ENCODE measurements around the gene TESK2. TPM values are rescaled to one million over a fixed set of nuclear protein-coding genes. Genes with fewer than 3 reads are reported as not detected.

The TESK2 gene, protein sequence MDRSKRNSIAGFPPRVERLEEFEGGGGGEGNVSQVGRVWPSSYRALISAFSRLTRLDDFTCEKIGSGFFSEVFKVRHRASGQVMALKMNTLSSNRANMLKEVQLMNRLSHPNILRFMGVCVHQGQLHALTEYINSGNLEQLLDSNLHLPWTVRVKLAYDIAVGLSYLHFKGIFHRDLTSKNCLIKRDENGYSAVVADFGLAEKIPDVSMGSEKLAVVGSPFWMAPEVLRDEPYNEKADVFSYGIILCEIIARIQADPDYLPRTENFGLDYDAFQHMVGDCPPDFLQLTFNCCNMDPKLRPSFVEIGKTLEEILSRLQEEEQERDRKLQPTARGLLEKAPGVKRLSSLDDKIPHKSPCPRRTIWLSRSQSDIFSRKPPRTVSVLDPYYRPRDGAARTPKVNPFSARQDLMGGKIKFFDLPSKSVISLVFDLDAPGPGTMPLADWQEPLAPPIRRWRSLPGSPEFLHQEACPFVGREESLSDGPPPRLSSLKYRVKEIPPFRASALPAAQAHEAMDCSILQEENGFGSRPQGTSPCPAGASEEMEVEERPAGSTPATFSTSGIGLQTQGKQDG
- 13.5 TPM for total RNA-seq

DNA sequence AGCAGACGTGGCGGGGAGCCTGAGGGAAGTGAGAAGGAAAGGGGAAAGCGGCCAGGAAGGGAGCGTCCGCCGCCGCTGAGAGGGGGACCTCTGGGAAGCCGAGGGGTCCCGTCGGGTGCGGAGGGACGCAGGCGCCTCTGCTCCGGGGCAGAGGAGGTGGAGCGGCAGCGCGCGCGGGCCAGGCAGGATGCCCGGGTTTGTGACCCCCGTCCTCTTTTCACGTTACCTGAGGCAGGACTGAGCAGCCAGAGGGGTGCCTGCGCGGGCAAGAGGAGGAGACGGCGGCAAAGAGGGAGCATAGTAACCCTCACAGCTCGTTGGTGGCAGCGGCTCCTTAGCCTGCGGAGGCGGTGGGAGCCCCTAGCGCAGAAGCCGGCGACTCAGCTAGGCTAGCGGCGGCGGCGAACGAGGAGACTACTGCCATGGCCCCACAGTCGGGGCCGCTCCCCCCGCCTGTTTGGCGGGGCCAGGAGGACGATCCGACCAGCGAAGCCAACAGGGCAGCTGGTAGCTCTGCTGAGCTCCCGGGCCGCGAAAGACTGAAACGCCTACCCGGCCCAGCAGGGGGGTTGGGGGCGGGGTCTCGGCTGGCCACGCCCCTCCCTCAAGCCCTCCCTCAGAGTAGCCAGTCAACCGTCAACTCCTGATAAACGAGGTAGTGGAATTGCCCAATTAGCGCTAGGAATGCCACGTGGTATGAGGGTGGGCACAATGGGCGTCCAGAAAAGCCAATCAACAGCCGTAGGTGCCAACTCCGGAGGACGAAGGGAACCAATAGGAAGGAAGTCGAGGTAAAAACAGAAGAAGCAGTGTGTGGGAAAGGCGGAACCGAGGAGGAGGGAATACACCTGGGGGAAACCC, at the start of gene TESK2:
Gene TESK2 (minus strand): TSS at position 538 of the 861 bp plus-strand sequence. CDS start 33,378 bp downstream, outside the sequence.
- TF ChIP-seq, protein P1, sequence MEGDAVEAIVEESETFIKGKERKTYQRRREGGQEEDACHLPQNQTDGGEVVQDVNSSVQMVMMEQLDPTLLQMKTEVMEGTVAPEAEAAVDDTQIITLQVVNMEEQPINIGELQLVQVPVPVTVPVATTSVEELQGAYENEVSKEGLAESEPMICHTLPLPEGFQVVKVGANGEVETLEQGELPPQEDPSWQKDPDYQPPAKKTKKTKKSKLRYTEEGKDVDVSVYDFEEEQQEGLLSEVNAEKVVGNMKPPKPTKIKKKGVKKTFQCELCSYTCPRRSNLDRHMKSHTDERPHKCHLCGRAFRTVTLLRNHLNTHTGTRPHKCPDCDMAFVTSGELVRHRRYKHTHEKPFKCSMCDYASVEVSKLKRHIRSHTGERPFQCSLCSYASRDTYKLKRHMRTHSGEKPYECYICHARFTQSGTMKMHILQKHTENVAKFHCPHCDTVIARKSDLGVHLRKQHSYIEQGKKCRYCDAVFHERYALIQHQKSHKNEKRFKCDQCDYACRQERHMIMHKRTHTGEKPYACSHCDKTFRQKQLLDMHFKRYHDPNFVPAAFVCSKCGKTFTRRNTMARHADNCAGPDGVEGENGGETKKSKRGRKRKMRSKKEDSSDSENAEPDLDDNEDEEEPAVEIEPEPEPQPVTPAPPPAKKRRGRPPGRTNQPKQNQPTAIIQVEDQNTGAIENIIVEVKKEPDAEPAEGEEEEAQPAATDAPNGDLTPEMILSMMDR (IDR thresholded peaks at IDR 0.05) = peak in 2 of 3 experiments; percentile 15 to 36
- peak in 1 of 2 donors; percentile 77 for TF ChIP-seq POLR2A (IDR thresholded peaks at IDR 0.05)
- TF ChIP-seq POLR2AphosphoS5 (IDR thresholded peaks at IDR 0.05; ENCODE audit: insufficient read depth in 1 of 2, low read depth in 1 of 2) = peak; percentile 97 to 98
- Histone ChIP-seq H3K9me3 (no peaks in the 10 kb centered on the region), H3K4me3 (peak within 1 kb of the TSS; percentile 83 to 86), H3K4me1 (peaks cover 24% of the 10 kb centered on the region), H3K27ac (peak within 1 kb of the TSS; percentile 90), H3K27me3 (no peaks in the 10 kb centered on the region), H3K36me3 (no peaks in the 10 kb centered on the region)
- intact Hi-C loops (cut with DNase I) = loop anchor here (5.0 kb wide), 2 partner anchors 129 to 479 kb away; partner anchors contain the start of genes HECTD3 and UROD
- DNase-seq (ENCODE audit: extremely low spot score in 2 of 2) = peak; percentile 100

DNA sequence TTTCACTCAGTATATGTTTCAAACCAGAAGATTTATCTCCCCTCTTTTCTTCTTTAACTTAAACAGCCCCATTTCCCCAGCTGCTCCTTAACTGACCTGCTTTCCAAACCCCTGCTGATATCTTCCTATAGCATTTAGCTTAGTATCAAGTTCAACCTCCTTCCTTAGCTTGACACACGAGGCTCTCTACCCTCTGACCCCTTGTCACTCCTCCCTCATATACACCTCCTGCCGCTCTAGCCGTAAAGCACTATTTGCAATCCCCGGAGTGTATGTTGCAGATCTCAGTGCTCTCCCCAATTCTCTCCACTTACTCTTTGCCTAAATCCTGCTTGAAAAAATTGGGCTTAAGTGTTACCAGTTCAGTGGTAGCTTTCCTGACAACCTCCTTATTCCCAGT, 45.9 kb upstream of the TESK2 start:
- intact Hi-C loops (cut with DNase I) = no loop called here
- H3K27ac ChIP-seq = no peak overlapping the region
- no peak overlapping the region for H3K4me3 ChIP-seq
- no peaks in the 10 kb centered on the region for H3K36me3 ChIP-seq
- DNase-seq (ENCODE audit: extremely low spot score in 2 of 2) = no peak
- no peaks in the 10 kb centered on the region for H3K4me1 ChIP-seq
- TF ChIP-seq POLR2A (IDR thresholded peaks at IDR 0.05) = no peak
- TF ChIP-seq POLR2AphosphoS5 (IDR thresholded peaks at IDR 0.05; ENCODE audit: insufficient read depth in 1 of 2, low read depth in 1 of 2) = no peak
- TF ChIP-seq, protein P1 (IDR thresholded peaks at IDR 0.05) = no peak
- H3K27me3 ChIP-seq = no peaks in the 10 kb centered on the region
- H3K9me3 ChIP-seq = no peaks in the 10 kb centered on the region

DNA sequence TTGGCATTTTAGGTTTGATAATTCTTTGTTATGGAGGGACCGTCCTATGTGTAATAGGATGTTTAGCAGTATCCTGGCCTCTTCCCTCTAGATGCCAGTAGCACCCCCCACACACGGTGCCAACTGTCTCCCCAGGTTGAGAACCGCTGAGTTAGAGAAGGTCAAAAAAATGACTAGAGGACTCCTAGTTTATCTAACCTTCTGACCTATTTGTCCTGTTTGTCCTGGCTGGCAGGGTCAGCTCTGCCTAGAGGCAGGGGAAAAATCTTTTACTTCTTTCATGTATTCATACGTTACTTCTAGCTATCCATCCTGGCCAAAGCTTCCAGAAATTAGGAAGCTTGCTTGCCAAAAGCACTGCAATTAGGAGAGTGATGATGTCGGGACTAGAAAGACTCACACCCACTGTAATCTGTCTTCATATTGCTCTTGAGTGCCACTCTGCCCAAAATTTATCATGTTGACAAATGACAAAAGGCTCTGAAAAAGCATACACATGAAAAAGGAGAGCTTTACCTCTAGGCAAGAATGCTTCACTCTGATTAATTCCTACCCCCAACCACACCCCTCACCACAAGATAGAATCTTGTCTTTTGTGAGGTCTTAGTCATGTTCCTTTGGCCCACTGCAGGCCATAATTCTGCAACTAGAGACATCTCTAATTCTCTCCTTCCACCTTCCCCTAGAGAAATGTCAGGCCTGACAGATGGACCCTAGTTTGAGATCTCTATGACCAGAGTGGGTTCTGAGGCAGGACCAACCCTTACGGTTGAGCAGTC, 45.2 kb upstream of the TESK2 start:
- TF ChIP-seq POLR2AphosphoS5 (IDR thresholded peaks at IDR 0.05; ENCODE audit: insufficient read depth in 1 of 2, low read depth in 1 of 2) = no peak
- no peak for TF ChIP-seq POLR2A (IDR thresholded peaks at IDR 0.05)
- TF ChIP-seq, protein P1 (IDR thresholded peaks at IDR 0.05) = no peak

DNA sequence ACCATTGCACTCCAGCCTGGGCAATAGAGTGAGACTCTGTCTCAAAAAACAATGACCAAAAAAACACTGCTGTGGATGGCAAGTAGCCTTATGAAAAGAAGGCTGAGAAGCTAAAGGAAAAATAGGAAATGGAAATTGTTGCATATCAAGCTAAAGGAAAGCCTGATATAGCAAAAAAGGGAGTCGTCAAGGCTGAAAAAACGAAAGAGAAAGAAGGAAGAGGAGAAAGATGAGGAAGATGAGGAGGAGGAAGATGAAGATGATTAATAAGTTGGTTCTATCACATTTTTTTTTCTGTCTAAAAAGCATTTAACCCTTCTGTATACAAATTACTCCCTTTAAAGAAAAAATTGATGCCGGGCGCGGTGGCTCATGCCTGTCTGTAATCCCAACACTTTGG, 40.9 kb upstream of the TESK2 start:
- H3K9me3 ChIP-seq = no peaks in the 10 kb centered on the region
- intact Hi-C loops (cut with DNase I) = no loop called here
- TF ChIP-seq, protein P1 (IDR thresholded peaks at IDR 0.05) = no peak
- TF ChIP-seq POLR2AphosphoS5 (IDR thresholded peaks at IDR 0.05; ENCODE audit: insufficient read depth in 1 of 2, low read depth in 1 of 2) (no peak), POLR2A (IDR thresholded peaks at IDR 0.05) (no peak)

More for the DNA sequence above, 45.2 kb upstream of the TESK2 start:
- intact Hi-C loops (cut with DNase I) = no loop called here
- Histone ChIP-seq H3K27me3 (no peaks in the 10 kb centered on the region), H3K4me3 (no peak overlapping the region), H3K4me1 (no peaks in the 10 kb centered on the region), H3K9me3 (no peaks in the 10 kb centered on the region), H3K27ac (no peak overlapping the region), H3K36me3 (no peaks in the 10 kb centered on the region)
- no peak for DNase-seq (ENCODE audit: extremely low spot score in 2 of 2)

More for the DNA sequence above, 40.9 kb upstream of the TESK2 start:
- H3K27ac ChIP-seq = no peak overlapping the region
- H3K4me3 ChIP-seq = no peak overlapping the region
- H3K27me3 ChIP-seq = no peaks in the 10 kb centered on the region
- no peaks in the 10 kb centered on the region for H3K4me1 ChIP-seq
- H3K36me3 ChIP-seq = no peaks in the 10 kb centered on the region
- DNase-seq (ENCODE audit: extremely low spot score in 2 of 2) = no peak
